DND-41 (cell line): ENCODE measurements around the gene MSI2.

Experiments
- ATAC-seq: fragments of 200-7000 bp; cut with Tn5 transposase; 3 replicates; pipeline ENCODE4 v1.9.1; 2021; ENCODE audit warnings: low read depth; ENCODE audit not compliant: insufficient read depth
- DNase-seq: peaks from one replicate; pipeline ENCODE4 v3.0.0-alpha.2; 2020
- H2AFZ ChIP-seq: 2 replicates; pipeline ENCODE4 v1.6.0; 2012; ENCODE audit warnings: low read depth, low read length
- H3K27ac ChIP-seq: 2 replicates; pipeline ENCODE4 v1.5.1; 2012; ENCODE audit warnings: low read length, inconsistent platforms
- H3K27me3 ChIP-seq: fragments of 200-600 bp; sonication (generic); 2 replicates; pipeline ENCODE4 v1.6.0; 2012; ENCODE audit warnings: low read length, mild to moderate bottlenecking, inconsistent platforms; ENCODE audit not compliant: insufficient read depth, poor library complexity
- H3K36me3 ChIP-seq: 2 replicates; pipeline ENCODE4 v1.5.1; 2012; ENCODE audit warnings: low read length, inconsistent platforms; ENCODE audit not compliant: insufficient read depth
- H3K4me1 ChIP-seq: 2 replicates; pipeline ENCODE4 v1.5.1; 2012; ENCODE audit warnings: mild to moderate bottlenecking, low read length; ENCODE audit not compliant: insufficient read depth
- H3K4me2 ChIP-seq: 2 replicates; pipeline ENCODE4 v1.6.0; 2012; ENCODE audit warnings: mild to moderate bottlenecking, moderate library complexity, low read length, inconsistent platforms; ENCODE audit not compliant: insufficient read depth
- H3K4me3 ChIP-seq, 2 experiments: fragments of 200-600 bp in 1 of 2; shearing (Covaris generic) in 1 of 2; 2 replicates each; pipeline ENCODE4 v1.5.1; 2012 to 2016; ENCODE audit warnings: inconsistent platforms in 2 of 2, low read length in 2 of 2, mild to moderate bottlenecking in 2 of 2, low read depth in 1 of 2, moderate library complexity in 1 of 2
- H3K79me2 ChIP-seq: 2 replicates; pipeline ENCODE4 v1.6.0; 2012; ENCODE audit warnings: low read length, inconsistent platforms; ENCODE audit not compliant: insufficient read depth
- H3K9ac ChIP-seq: 2 replicates; pipeline ENCODE4 v1.6.0; 2012; ENCODE audit warnings: low read depth, mild to moderate bottlenecking, inconsistent platforms, low read length, moderate library complexity
- H3K9me3 ChIP-seq: 2 replicates; pipeline ENCODE4 v1.5.1; 2012; ENCODE audit warnings: low read length, moderate library complexity, mild to moderate bottlenecking, inconsistent platforms; ENCODE audit not compliant: insufficient read depth, severe bottlenecking
- H4K20me1 ChIP-seq: 2 replicates; pipeline ENCODE4 v1.6.0; 2012; ENCODE audit warnings: low read length; ENCODE audit not compliant: insufficient read depth
- EZH2 ChIP-seq: IDR thresholded peaks from 3 replicates; pipeline ENCODE4 v1.6.1; 2012; ENCODE audit warnings: borderline replicate concordance, low read depth, mild to moderate bottlenecking, moderate library complexity, low read length, inconsistent platforms; ENCODE audit not compliant: severe bottlenecking
- TF ChIP-seq, protein P1 (sequence below): IDR thresholded peaks from 2 replicates; pipeline ENCODE4 v1.5.1; 2012; ENCODE audit warnings: borderline replicate concordance, low read length, moderate library complexity, mild to moderate bottlenecking; ENCODE audit not compliant: poor library complexity, severe bottlenecking; ENCODE audit errors: extremely low read depth

Gene MSI2

DNA sequence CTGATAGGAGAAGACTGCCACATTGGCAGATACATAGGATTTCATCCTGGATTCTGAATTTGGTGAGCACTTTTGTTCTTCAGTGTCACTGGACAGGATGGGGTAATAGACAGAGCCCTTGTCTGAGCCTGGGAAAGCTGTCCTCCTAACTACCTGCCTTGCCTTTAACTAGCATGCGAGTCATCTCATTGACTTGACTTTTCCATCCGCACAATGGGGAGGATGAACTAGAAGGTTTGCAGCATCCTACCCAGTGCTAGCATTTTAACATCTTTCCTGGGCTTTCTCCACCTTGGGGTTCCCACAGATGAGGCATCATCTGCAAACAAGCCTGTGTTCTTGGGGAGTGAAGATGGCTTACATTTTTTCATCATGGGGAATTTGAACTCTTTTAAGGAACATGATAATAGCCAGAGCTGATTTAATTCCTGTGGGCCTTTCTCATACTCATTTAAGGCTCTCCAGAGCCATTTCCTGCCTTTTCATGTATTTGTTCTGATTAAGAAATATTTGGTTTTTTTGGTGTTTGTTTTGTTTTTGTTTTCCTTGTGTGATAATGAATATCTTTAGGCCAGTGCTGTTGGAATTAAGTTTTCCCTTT, 139.5 kb downstream of the MSI2 start:
- Histone ChIP-seq H3K4me1 (peaks cover 57% of the 10 kb centered on the region), H3K9me3 (no peaks in the 10 kb centered on the region), H3K4me3 (no peak overlapping the region), H3K9ac (no peak overlapping the region), H3K36me3 (peaks cover 91% of the 10 kb centered on the region), H2AFZ (no peak overlapping the region), H3K4me2 (no peak overlapping the region), H3K27me3 (no peaks in the 10 kb centered on the region), H4K20me1 (peaks cover 56% of the 10 kb centered on the region), H3K79me2 (peaks cover 100% of the 10 kb centered on the region), H3K27ac (peak overlapping the region; percentile 64)
- TF ChIP-seq, protein P1, sequence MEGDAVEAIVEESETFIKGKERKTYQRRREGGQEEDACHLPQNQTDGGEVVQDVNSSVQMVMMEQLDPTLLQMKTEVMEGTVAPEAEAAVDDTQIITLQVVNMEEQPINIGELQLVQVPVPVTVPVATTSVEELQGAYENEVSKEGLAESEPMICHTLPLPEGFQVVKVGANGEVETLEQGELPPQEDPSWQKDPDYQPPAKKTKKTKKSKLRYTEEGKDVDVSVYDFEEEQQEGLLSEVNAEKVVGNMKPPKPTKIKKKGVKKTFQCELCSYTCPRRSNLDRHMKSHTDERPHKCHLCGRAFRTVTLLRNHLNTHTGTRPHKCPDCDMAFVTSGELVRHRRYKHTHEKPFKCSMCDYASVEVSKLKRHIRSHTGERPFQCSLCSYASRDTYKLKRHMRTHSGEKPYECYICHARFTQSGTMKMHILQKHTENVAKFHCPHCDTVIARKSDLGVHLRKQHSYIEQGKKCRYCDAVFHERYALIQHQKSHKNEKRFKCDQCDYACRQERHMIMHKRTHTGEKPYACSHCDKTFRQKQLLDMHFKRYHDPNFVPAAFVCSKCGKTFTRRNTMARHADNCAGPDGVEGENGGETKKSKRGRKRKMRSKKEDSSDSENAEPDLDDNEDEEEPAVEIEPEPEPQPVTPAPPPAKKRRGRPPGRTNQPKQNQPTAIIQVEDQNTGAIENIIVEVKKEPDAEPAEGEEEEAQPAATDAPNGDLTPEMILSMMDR = no peak
- no peak for TF ChIP-seq EZH2
- DNase-seq (no peak), ATAC-seq (no peak)

DNA sequence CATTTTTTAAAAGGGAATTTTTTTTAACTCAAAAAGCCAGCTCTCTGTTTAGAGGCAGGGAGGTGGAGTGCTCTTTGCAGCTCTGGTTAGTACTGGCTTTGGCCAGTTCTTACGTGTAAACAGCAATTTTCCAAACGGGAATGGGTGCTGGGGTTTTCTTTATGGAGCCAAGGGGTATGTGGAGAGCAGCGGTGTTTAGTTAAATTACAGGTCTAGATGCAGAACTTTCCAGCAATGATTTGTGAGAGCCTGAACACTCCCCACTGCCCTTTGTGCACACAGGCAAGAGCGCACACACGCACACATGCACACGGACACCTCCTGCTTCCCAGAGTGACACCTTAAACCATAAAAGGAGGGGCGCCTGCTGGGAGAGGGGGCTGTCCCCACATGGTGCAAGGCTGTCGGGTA, 140.2 kb downstream of the MSI2 start:
- no peak for DNase-seq
- Histone ChIP-seq H3K27me3 (no peaks in the 10 kb centered on the region), H3K4me1 (peaks cover 64% of the 10 kb centered on the region), H2AFZ (no peak overlapping the region), H3K36me3 (peaks cover 91% of the 10 kb centered on the region), H4K20me1 (peaks cover 54% of the 10 kb centered on the region), H3K9ac (no peak overlapping the region), H3K4me2 (no peak overlapping the region), H3K27ac (peak overlapping the region; percentile 64), H3K4me3 (no peak overlapping the region), H3K79me2 (peaks cover 100% of the 10 kb centered on the region), H3K9me3 (no peaks in the 10 kb centered on the region)
- TF ChIP-seq, protein P1 = no peak
- TF ChIP-seq EZH2 = no peak
- ATAC-seq = no peak

DNA sequence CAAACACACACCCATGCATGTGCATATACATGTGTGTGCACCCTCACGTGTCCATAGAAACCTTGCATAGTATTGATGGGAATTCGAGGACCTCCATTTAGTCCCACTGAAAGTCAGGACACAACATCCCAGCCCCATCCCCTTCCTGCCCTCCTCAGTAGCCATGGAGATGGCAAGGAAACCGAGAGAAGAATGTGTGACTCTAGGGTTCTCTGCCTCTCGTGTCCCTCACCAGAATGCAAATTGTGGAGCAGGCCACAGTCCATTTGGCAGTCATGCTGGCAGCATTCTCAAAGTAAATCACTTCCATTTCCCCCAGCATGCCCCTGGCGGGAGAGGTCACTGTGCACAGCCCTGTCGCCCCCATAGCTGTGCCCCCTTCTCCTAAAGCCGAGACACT, 141.1 kb downstream of the MSI2 start:
- no peaks in the 10 kb centered on the region for H3K9me3 ChIP-seq
- H3K27ac ChIP-seq = peak overlapping the region; percentile 64
- peaks cover 72% of the 10 kb centered on the region for H3K4me1 ChIP-seq
- ATAC-seq (no peak), DNase-seq (no peak)
- H3K27me3 ChIP-seq = no peaks in the 10 kb centered on the region
- H3K4me2 ChIP-seq = no peak overlapping the region
- no peak for TF ChIP-seq EZH2
- TF ChIP-seq, protein P1 = no peak
- peaks cover 91% of the 10 kb centered on the region for H3K36me3 ChIP-seq
- no peak overlapping the region for H3K9ac ChIP-seq
- H2AFZ ChIP-seq = no peak overlapping the region
- H3K4me3 ChIP-seq = no peak overlapping the region
- H4K20me1 ChIP-seq = peaks cover 51% of the 10 kb centered on the region
- H3K79me2 ChIP-seq = peaks cover 100% of the 10 kb centered on the region
